ENCODE measurements around the gene CCDC146.

CCDC146 gene

DNA sequence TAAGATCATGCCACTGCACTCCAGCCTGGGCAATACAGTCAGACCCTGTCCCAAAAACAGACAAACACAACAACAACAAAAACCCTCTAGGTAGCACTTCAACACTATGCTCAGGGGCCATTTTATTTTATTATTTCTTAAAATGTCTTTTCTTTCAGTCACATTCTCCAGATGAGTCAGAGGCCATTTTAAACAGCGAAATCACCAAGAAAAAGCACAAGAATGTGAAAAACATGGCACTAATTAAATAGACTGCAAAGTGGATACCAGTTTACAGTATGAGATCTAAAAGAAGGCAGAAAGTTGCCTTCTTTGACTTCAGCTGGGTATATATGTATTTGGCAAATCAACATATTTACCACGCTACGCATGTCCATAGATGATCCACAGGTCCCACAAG is 83.3 kb downstream of the CCDC146 start:
- TF ChIP-seq GATA2 (IDR thresholded peaks at IDR 0.05; ENCODE audit: low read depth, low read length): no peak

DNA sequence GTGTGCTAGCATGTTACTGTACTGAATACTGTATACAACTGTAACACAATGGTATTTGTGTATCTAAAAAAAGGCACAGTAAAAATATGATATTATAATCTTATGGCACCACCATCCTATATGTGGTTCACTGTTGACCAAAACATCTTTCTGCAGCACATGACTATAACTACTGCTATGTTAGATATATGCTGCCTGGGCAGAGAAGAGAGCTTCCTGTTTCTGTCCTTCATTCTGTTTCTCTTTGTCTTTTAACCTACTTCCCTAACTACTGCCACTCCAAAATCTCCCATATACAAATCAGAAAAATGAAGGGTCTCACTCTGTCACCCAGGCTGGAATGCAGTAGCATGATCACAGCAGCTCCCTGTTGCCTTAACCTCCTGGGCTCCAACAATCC is 86.0 kb downstream of the CCDC146 start:
- TF ChIP-seq GATA3 (IDR thresholded peaks at IDR 0.05; ENCODE audit: low read depth, low read length): no peak
- TF ChIP-seq GATA2 (IDR thresholded peaks at IDR 0.05; ENCODE audit: low read depth, low read length): no peak

DNA sequence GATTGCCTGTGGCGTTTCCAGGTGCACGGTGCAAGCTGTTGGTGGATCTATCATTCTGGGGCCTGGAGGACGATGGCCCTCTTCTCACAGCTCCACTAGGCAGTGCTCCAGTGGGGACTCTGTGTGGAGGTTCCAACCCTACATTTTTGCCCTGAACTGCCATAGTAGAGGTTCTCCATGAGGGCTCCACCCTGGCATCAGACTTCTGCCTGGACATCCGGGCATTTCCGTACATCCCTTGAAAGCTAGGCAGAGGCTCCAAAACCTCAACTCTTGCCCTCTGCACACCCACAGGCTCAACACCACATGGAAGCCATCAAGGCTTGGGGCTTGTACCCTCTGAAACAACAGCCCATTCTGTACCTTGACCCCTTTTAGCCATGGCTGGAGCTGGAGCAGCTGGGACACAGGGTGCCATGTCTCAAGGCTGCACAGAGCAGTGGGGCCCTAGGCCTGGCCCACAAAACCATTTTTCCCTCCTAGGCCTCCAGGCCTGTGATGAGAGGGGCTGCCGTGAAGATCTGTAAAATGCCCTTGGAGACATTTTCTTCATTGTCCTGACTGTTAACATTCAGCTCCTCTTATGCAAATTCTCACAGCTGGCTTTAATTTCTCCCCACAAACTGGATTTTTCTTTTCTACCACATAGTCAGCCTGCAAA is 87.2 kb downstream of the CCDC146 start:
- TF ChIP-seq GATA3 (IDR thresholded peaks at IDR 0.05; ENCODE audit: low read depth, low read length) (no peak), GATA2 (IDR thresholded peaks at IDR 0.05; ENCODE audit: low read depth, low read length) (no peak)

DNA sequence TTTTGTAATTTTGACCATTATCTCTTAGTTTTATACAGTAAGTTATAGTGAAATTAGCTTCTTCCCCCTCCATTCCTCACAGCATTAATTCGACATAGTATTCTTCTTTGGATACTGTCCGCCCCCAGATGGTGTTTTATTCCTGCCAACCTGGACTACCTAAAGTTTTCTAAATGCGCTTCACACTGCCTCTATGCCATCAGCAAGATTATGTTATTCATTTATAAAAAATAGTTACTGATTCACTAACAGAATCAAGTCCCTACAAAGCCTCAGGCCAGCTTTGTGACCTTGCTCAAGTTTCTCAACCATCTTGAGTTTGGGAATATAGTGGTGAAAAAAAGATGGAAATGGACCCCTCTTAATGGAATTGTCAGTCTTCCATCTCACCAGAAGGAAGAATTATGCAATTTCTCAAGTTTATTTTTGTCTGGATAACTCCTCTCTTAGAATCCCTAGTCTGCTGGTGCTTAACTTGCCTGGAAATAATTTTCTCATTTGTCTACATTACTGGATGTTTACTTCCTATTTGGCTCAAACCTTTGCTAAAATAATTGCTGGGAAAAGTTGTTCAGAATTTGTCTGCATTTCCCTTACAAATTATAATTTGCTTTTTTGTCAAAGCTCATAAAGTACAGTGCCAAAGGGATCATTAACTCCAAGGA is 93.9 kb downstream of the CCDC146 start:
- TF ChIP-seq GATA2 (IDR thresholded peaks at IDR 0.05; ENCODE audit: low read depth, low read length) (no peak), GATA3 (IDR thresholded peaks at IDR 0.05; ENCODE audit: low read depth, low read length) (no peak)

DNA sequence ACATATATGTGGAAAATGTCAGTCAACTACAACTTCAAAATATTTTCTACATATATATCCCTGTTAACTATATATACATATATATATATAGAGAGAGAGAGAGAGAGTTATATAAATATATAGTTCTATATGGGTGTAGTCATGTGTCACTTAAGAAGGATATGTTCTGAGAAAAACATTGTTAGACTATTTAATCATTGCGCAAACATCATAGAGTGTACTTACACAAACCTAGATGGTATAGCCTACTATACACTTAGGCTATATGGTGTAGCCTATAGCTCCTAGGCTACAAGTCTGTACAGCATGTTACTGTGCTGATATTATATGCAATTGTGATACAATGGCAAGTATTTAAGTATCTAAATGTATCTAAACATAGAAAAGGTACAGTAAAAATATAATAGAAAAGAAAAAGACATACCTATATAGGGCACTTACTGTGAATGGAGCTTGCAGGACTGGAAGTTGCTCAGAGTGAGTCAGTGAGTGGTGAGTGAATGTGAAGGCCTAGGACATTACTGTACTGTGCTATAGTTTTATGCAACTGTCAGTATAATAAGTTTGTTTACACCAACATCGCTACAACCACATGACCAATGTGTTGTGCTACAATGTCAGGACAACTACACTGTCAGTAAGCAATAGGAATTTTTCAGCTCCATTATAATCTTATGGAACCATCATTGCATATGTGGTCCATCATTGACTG is 95.2 kb downstream of the CCDC146 start:
- no peak for TF ChIP-seq GATA3 (IDR thresholded peaks at IDR 0.05; ENCODE audit: low read depth, low read length)
- TF ChIP-seq GATA2 (IDR thresholded peaks at IDR 0.05; ENCODE audit: low read depth, low read length): no peak

DNA sequence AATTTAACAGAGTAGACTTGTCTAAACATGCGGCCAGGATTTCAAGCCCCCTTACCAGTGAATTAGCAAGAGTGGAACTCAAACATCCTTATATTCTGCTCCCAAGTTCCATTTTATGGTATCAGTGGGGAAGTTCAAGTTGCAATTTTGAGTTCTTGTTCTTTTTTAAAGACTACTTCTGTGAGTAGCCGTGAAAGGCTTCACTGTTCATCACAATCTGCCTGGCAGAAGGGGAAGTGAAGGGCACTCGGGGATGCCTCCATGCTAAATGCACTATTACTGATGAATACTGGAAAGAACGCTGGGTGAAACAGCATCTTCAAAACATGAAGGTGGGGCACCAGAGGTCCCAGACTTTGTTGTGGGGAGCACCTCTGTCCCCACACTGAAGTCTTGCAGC is 99.7 kb downstream of the CCDC146 start:
- TF ChIP-seq GATA3 (IDR thresholded peaks at IDR 0.05; ENCODE audit: low read depth, low read length): no peak
- TF ChIP-seq GATA2 (IDR thresholded peaks at IDR 0.05; ENCODE audit: low read depth, low read length): no peak

DNA sequence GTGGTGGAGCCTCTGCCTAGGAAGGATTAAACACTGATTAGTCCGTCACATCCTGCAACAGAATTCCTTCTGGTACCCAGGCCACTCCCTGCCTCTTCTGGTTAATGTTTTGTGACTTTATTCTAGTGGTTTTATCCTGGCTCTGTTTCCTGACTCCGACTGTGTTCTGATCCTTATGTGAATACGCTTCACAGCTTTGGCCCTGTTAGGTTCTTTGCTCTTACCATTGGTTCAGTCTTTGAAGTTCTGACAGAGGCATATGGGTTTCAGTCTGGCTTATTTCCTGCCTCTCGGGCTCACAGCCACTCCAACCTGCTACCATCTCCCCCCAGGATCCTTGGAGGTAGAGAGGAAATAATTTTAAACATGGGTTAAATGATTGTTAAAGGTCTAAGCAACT is 100.4 kb downstream of the CCDC146 start:
- TF ChIP-seq GATA3 (IDR thresholded peaks at IDR 0.05; ENCODE audit: low read depth, low read length): no peak

DNA sequence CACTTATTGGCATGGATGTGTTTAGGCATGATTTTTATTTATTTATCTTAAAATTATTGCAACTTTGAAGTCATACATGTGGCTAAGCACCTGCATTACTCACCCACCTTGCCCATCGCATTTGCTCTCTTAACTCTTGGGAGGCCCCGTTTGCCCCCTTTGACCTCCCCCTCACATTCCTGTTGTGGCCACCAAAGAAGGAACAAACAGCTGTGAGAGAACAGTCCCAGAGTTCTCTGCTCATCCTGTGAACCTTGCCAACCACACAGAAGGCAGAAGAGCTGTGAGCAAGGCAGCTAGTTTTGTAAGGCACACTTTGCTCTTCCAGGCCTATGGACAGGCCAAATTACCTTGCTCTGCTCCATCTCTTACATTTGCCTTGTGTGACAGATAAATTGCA is 100.8 kb downstream of the CCDC146 start:
- TF ChIP-seq GATA3 (IDR thresholded peaks at IDR 0.05; ENCODE audit: low read depth, low read length) (no peak), GATA2 (IDR thresholded peaks at IDR 0.05; ENCODE audit: low read depth, low read length) (no peak)

DNA sequence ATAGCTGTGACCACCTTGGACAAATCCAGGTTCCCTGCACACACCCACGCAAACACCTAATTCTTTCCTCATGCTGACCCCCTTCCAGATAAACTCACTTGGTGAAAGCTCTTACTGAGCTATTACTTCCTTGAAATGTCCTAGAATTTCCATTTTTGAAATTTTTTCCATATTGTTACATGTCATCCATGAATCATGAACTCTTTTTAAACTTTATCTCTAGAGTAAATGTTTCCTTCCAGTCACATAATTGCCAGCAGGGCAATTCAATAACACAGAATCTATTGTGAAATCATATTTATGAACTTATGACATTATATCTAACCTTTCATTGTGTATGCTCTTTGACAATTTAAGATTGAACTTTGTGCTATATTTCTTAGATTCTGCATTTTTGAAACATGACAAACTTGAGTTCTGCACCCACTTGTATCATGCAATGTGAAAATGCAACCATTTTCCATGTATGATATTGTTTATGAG is 104.0 kb downstream of the CCDC146 start:
- no peak for TF ChIP-seq GATA2 (IDR thresholded peaks at IDR 0.05; ENCODE audit: low read depth, low read length)
- TF ChIP-seq GATA3 (IDR thresholded peaks at IDR 0.05; ENCODE audit: low read depth, low read length): no peak

DNA sequence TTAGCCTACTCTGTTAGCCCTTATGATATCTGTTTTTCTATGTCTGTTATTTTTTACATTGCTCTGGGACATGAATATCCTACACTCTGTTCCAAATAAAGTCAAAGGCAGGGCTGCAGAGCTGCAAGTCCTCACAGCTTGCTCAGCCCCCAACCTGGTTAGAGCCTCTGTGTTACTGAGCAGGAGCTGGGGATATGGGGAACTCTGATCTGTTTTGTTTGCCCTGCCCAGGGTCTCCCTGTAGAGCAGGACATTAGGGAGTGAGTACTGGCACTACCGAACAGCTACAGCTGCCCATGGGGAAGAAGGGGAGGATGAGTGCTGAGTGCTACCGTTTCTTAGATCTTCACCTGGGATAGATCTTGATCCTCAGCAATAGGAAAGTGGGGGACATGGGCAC is 110.1 kb downstream of the CCDC146 start:
- TF ChIP-seq GATA3 (IDR thresholded peaks at IDR 0.05; ENCODE audit: low read depth, low read length) (no peak), GATA2 (IDR thresholded peaks at IDR 0.05; ENCODE audit: low read depth, low read length) (no peak)

DNA sequence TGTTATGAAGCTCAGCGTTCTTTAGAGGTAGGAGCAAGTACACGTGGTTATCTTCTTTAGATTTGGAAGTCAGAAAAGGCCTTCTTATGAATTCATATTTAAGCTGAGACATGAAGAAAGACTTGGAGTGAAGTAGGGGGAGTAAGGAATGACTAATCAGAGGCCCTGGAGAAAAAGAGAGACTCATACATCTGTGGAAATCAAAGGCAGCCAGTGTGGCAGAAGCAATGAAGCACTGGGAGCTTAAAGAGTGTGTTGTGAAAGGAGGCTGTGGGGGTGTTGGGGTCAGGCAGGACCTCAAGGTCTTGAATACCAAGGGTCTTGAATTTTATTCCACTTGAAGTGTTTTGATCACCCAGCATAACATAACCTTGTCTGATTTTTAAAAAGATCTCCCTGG is 112.9 kb downstream of the CCDC146 start:
- no peak for TF ChIP-seq GATA3 (IDR thresholded peaks at IDR 0.05; ENCODE audit: low read depth, low read length)
- no peak for TF ChIP-seq GATA2 (IDR thresholded peaks at IDR 0.05; ENCODE audit: low read depth, low read length)

DNA sequence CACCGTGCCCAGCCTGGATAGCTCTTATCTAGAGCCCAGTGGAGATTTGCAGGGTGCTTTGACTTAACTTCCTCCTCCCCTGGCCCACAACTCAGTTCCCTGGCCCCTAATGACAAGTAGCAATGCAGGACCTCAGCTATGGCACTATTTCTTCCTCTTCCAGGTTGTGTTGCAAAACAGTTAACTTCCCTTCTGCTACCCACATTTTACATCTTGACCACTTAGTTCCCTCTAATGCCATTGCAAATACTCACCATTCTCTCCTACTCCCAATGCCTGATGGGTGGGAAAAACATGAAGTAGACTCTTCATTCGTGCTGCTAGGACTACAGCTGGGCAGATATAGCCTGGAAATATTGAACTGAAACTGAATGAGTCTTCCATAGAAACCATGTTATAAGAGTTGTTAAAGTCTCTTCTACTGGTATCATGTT is 116.3 kb downstream of the CCDC146 start:
- TF ChIP-seq GATA2 (IDR thresholded peaks at IDR 0.05; ENCODE audit: low read depth, low read length) (no peak), GATA3 (IDR thresholded peaks at IDR 0.05; ENCODE audit: low read depth, low read length) (no peak)

DNA sequence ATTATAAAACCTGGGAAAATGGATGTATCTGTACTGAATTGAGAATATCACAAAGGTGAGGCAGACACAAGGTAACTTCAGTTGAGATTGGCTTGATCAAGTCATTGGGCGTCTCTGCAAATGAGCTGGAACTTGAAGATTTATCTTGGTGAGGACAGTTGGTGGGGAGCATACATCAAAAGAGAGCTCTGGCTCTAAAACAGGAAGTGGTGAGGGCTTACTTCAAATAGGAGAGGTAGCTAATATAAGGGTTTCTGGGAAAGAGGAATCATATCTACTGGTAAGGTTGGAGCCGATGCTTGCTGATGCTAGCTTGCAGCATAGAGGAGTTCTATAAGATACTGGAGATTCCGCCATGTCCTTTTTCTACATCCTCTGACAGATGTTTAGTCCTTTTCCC is 117.1 kb downstream of the CCDC146 start:
- TF ChIP-seq GATA3 (IDR thresholded peaks at IDR 0.05; ENCODE audit: low read depth, low read length): no peak
- TF ChIP-seq GATA2 (IDR thresholded peaks at IDR 0.05; ENCODE audit: low read depth, low read length): no peak

DNA sequence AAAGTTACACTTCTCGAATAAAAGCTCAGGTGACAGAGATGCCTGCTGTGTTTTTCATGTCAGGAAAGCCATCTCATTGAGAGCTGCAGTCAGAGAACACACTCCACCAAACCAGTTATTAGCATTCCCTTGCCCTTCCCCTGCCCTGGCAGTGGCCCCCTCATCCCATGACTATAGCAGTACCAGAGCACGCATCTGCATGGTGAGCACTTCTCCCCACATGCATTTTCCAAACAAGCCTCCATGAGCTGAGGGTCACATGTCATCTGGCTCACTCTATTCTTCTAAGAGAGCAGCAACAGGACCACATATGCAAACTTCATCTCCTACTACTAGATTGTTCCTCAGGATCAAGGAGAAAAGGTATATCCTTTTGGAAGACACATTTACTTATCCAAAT is 119.7 kb downstream of the CCDC146 start:
- TF ChIP-seq GATA3 (IDR thresholded peaks at IDR 0.05; ENCODE audit: low read depth, low read length) (no peak), GATA2 (IDR thresholded peaks at IDR 0.05; ENCODE audit: low read depth, low read length) (no peak)

DNA sequence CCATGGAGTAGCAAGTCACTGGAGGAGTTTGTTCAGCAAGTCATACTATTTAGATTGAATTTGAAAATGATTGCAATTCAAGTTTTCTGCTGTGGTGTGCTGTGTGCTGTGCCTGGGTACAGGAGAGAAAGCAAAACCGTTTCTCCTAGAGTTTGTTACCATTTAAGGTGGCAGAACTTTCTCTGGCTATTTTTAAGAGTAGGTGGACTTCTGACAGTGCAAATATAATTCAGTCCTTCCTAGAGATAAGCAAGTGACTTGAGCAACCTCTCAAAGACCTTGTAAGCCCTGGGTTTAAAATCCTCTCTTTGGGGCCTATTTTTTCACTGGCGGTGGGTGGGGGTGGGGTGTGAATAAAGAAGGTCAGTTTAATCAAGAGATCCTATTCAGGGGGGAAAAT is 120.1 kb downstream of the CCDC146 start:
- TF ChIP-seq GATA3 (IDR thresholded peaks at IDR 0.05; ENCODE audit: low read depth, low read length) (no peak), GATA2 (IDR thresholded peaks at IDR 0.05; ENCODE audit: low read depth, low read length) (no peak)

All from SH-SY5Y (cell line).